Measurements from ENCODE around the gene PNPLA3.
"Not testable (repeated sequence)": the region's sequence is repeated elsewhere in the genome, so short reads cannot be mapped to it uniquely, and the experiment has no call there.

The PNPLA3 gene

GRCh38 chr22:43890901-43891331 is 32.7 kb upstream of the PNPLA3 start:
- DNase-seq (ENCODE audit: low read depth): no peak

GRCh38 chr22:43891360-43892182 is 32.0 kb upstream of the PNPLA3 start, which contains the start of gene PNPLA5:
Gene PNPLA5, minus strand, starts transcription at chr22:43892013. Its CDS starts 133 bp downstream, at chr22:43891880.
- DNase-seq (ENCODE audit: low read depth): no peak

- no peak for DNase-seq (ENCODE audit: low read depth)
These were observed 31.3 kb upstream of the PNPLA3 start for GRCh38 chr22:43892183-43892894.

GRCh38 chr22:43893266-43893665 is 30.3 kb upstream of the PNPLA3 start:
- DNase-seq (ENCODE audit: low read depth): no peak

- DNase-seq (ENCODE audit: low read depth): no peak
These were observed 29.5 kb upstream of the PNPLA3 start for GRCh38 chr22:43894122-43894521.

GRCh38 chr22:43895986-43896645 is 27.5 kb upstream of the PNPLA3 start:
- no peak for DNase-seq (ENCODE audit: low read depth)

- peak; percentile 18 for DNase-seq (ENCODE audit: low read depth)
These were observed 25.8 kb upstream of the PNPLA3 start for GRCh38 chr22:43897751-43898261.

GRCh38 chr22:43900206-43900605 is 23.4 kb upstream of the PNPLA3 start:
- no peak for DNase-seq (ENCODE audit: low read depth)

GRCh38 chr22:43901976-43902643 is 21.5 kb upstream of the PNPLA3 start:
- peak; percentile 78 for DNase-seq (ENCODE audit: low read depth)

- DNase-seq (ENCODE audit: low read depth): not testable (repeated sequence)
These were observed 20.6 kb upstream of the PNPLA3 start for GRCh38 chr22:43903033-43903432.

- DNase-seq (ENCODE audit: low read depth): not testable (repeated sequence)
These were observed 19.2 kb upstream of the PNPLA3 start for GRCh38 chr22:43904412-43904811.

GRCh38 chr22:43905681-43906080 is 17.9 kb upstream of the PNPLA3 start:
- no peak for DNase-seq (ENCODE audit: low read depth)

GRCh38 chr22:43909708-43910107 is 13.9 kb upstream of the PNPLA3 start:
- DNase-seq (ENCODE audit: low read depth): no peak

GRCh38 chr22:43910178-43910695 is 13.4 kb upstream of the PNPLA3 start:
- DNase-seq (ENCODE audit: low read depth): no peak

- no peak for DNase-seq (ENCODE audit: low read depth)
These were observed 12.3 kb upstream of the PNPLA3 start for GRCh38 chr22:43911351-43911750.

- DNase-seq (ENCODE audit: low read depth): no peak
These were observed 6.1 kb upstream of the PNPLA3 start for GRCh38 chr22:43917521-43917920.

GRCh38 chr22:43919106-43919973 is 4.3 kb upstream of the PNPLA3 start:
- no peak for DNase-seq (ENCODE audit: low read depth)

- DNase-seq (ENCODE audit: low read depth): no peak
These were observed 2.2 kb upstream of the PNPLA3 start for GRCh38 chr22:43921370-43921769.

GRCh38 chr22:43922123-43922522 is 1.5 kb upstream of the PNPLA3 start:
- no peak for DNase-seq (ENCODE audit: low read depth)

GRCh38 chr22:43923191-43923590 is 414 bp upstream of the PNPLA3 start:
- DNase-seq (ENCODE audit: low read depth): no peak

- DNase-seq (ENCODE audit: low read depth): no peak
These were observed 1.3 kb downstream of the PNPLA3 start for GRCh38 chr22:43924877-43925276.
